Stimulated activated naive CD8-positive, alpha-beta T cell treated with anti-CD3 and anti-CD28 coated beads, Interleukin-15, amount 100 ng/mL, for 72 hours (primary cell): ENCODE results near the gene ARHGAP26.

Experiments used
- ATAC-seq: fragments of 150-1000 bp; cut with Tn5 transposase; 2 replicates; pipeline ENCODE4 v1.10.0; 2021; ENCODE audit warnings: mild to moderate bottlenecking, moderate library complexity
- DNase-seq, 2 donors: peaks; one replicate each; pipeline ENCODE4 v3.0.0; 2021 to 2022
- H3K27ac Mint-ChIP-seq, 2 donors: one replicate each; pipeline ENCODE4 v1.8.0; 2022; ENCODE audit warnings: mild to moderate bottlenecking in 2 of 2, mixed read lengths in 2 of 2, moderate library complexity in 2 of 2
- H3K27me3 Mint-ChIP-seq: one replicate; pipeline ENCODE4 v1.8.0; 2022; ENCODE audit warnings: mixed read lengths
- H3K4me1 Mint-ChIP-seq: one replicate; pipeline ENCODE4 v1.8.0; 2022; ENCODE audit warnings: mild to moderate bottlenecking, mixed read lengths
- H3K4me3 Mint-ChIP-seq, 2 donors: one replicate each; pipeline ENCODE4 v1.8.0; 2022; ENCODE audit warnings: mild to moderate bottlenecking in 2 of 2, mixed read lengths in 2 of 2, moderate library complexity in 1 of 2
- H3K9me3 Mint-ChIP-seq, 2 donors: one replicate each; pipeline ENCODE4 v1.8.0; 2022; ENCODE audit warnings: mixed read lengths in 2 of 2

Gene ARHGAP26, protein sequence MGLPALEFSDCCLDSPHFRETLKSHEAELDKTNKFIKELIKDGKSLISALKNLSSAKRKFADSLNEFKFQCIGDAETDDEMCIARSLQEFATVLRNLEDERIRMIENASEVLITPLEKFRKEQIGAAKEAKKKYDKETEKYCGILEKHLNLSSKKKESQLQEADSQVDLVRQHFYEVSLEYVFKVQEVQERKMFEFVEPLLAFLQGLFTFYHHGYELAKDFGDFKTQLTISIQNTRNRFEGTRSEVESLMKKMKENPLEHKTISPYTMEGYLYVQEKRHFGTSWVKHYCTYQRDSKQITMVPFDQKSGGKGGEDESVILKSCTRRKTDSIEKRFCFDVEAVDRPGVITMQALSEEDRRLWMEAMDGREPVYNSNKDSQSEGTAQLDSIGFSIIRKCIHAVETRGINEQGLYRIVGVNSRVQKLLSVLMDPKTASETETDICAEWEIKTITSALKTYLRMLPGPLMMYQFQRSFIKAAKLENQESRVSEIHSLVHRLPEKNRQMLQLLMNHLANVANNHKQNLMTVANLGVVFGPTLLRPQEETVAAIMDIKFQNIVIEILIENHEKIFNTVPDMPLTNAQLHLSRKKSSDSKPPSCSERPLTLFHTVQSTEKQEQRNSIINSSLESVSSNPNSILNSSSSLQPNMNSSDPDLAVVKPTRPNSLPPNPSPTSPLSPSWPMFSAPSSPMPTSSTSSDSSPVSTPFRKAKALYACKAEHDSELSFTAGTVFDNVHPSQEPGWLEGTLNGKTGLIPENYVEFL

DNA sequence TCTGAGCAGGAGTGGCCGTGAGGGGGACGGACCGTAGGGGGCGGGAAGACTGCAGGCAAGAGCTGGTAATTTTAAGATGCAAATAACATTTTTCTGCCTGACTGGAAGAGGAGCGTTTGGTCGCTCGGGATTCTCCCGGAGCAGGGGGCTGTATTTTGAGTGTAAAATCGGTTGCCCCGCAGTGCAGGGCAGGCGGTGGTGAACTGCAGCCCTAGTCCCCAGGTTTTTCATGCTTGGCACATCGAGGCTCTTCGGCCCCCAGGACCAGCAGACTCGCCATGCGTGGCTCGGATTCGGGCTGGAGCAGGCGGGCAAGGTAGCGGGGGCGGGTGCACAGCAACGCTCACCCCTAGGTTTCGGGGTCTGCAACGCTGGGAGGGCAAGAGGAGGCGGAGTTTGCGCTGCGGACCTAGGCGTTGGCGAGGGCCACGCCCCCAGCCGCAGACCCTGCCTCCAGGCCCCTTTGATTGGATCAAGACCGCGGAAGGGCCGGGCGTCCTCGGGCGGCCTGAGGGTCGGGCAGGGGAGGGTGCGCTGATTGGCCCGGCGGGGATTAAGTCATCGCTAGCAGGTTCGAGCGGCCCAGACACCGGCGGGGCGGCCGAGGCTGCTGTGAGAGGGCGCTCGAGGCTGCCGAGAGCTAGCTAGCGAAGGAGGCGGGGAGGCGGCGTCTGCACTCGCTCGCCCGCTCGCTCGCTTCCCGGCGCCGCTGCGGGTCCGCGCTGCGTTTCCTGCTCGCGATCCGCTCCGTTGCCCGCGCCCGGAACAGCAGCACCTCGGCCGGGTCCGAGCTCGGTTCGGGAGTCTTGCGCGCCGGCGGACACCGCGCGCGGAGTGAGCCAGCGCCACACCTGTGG, at the start of gene ARHGAP26:
Gene ARHGAP26, plus strand, starts transcription at position 585 of the 857 bp plus-strand sequence. CDS start 385 bp downstream, outside the sequence.
- Mint-ChIP-seq H3K27ac (peak within 1 kb of the TSS; percentile 77 to 96), H3K27me3 (no peaks in the 10 kb centered on the region), H3K9me3 (no peaks in the 10 kb centered on the region), H3K4me1 (peaks cover 46% of the 10 kb centered on the region), H3K4me3 (peak within 1 kb of the TSS; percentile 97 to 98)
- DNase-seq (peak; percentile 95), ATAC-seq (peak; percentile 96)

DNA sequence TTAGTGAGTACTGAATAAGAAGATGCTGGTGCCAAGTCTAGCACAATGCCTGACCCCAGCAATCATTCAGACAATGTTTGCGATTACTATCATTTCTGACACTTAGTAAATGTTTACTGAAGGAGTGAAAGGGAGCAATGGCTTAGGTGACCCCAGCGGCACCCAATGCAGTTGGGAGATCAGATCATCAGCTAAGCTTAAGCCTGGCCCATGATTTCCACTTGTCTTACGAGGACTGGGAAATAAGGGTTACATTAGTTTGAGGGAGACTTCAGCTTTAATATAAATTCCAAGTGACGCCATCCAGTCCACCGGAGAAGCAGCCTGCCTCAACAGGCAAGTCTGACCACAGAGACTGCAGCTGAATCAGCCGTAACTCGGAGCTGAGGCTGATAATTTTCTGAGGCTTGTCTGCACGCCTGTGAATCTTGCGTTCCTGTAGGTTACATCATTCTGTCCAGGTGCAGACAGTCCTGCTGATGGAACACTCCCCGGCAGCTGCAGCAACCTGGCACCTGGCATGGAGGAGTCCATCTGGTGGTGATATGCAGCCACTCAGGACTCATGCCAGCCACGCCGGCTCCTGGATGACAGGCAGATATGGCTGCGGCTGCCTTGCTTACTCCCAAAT, 49.4 kb upstream of the ARHGAP26 start:
- Mint-ChIP-seq H3K4me1 (peaks cover 5% of the 10 kb centered on the region), H3K27me3 (peaks cover 17% of the 10 kb centered on the region), H3K4me3 (no peak overlapping the region), H3K27ac (no peak overlapping the region), H3K9me3 (peaks cover 0 to 4% of the 10 kb centered on the region in 2 donors)
- ATAC-seq (no peak), DNase-seq (no peak)

DNA sequence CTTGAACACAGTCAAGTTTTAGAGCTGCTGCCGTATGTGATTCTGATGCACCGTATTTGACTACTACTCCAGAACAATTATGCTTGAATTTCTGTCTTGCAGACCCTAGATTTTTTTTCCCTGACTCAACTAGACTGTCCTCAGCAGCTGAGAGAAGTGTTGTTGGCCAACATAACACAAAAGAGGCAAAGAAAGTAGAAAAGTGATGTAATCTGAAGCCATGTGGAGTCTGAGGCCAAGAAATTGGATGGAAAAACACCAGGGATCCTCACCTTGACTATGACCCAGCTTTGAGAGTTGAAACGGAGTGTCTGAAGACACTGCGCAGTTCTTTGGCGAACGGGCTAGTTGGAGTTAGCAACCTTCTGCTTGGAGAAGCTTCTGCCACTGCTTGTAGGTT, 48.0 kb upstream of the ARHGAP26 start:
- Mint-ChIP-seq H3K4me1 (peaks cover 5% of the 10 kb centered on the region), H3K27me3 (peaks cover 12% of the 10 kb centered on the region), H3K4me3 (no peak overlapping the region), H3K27ac (no peak overlapping the region), H3K9me3 (peaks cover 0 to 4% of the 10 kb centered on the region in 2 donors)
- no peak for DNase-seq
- ATAC-seq = no peak

DNA sequence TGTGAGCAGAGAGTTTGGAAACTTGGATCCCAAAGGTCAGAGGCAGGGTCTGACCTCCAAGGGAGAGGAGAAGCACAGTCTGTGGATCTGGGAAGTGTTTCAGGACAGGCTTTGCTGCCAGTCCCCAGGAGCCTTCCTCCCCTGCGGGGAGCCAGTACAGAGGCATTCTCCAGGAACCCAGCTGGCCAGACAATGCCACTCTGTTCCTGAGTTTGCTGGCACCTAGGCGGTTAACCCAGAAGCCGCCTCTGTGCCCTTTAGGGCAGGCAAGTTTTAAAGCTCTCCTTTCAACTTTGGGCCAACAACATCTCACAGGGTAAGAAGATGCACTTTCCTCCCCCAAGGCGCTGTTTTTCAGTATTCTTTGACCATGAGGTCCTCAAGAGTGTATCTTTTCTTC, 47.3 kb upstream of the ARHGAP26 start:
- Mint-ChIP-seq H3K4me3 (no peak overlapping the region), H3K27me3 (peaks cover 6% of the 10 kb centered on the region), H3K27ac (peak overlapping the region; percentile 39 to 50), H3K4me1 (no peaks in the 10 kb centered on the region), H3K9me3 (peaks cover 0 to 4% of the 10 kb centered on the region in 2 donors)
- ATAC-seq (no peak), DNase-seq (no peak)

DNA sequence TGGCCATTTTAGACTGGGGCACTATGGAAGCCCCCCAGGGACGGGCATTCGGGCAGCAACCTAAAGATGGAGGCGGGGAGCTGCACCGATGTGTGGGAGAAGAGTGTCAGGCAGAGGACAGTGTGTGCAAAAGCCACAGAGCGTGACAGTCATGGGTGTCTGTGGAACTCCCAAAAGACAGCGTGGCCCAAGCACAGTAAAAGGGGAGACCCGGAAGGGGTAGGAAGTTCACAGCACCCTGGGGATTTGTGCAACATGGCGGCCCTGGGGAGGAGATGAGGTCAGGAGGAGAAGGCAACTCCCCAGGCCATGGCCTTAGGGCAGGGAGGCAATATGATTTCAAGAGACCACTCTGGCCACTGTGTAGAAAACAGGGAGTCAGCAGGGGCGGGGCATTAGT, 45.4 kb upstream of the ARHGAP26 start:
- Mint-ChIP-seq H3K9me3 (peaks cover 0 to 4% of the 10 kb centered on the region in 2 donors), H3K4me3 (no peak overlapping the region), H3K27ac (peak overlapping the region; percentile 81 to 86), H3K27me3 (no peaks in the 10 kb centered on the region), H3K4me1 (no peaks in the 10 kb centered on the region)
- DNase-seq (no peak), ATAC-seq (no peak)

DNA sequence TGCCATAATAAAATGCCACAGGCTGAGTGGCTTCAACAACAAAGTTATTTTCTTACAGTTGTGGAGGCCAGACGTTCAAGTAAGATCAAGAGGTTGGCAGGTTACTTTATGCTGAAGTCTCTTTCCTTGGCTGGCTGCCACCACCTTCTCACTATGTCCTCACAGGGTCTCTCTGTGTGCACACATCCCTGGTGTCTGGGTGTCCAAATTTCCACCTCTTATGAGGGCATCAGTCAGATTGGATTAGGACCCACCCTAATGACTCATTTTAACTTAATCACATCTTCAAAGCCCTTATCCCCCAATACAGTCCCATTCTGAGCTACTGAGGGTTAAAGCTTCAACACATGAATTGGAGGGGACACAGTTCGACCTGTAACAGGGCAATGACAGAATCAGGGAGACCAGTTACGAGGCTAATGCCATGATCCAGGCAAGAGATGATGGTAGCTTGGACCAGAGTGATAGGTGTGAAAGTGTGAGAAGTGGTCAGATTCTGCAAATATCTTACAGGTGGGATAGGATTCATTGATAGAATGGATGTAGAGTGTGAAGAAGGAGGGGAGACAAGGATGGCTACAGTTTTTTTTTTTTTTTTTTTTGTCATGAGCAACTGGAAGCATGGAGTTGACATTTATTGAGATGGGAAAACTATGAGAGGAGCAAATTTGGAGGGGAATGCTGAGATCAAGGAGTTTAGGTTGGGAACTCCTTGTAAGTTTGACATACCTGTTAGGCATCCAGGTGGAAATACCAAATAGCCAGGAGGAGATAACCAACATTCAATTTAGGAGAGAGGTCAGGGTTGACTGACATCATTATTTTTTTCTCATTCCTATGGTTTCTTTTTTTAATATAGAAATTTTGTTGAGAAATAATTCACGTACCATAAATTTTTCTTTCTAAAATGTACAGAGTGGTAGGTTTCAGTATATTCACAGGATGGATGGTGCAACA, 44.7 kb upstream of the ARHGAP26 start:
- no peaks in the 10 kb centered on the region for H3K27me3 Mint-ChIP-seq
- DNase-seq = no peak
- peak overlapping the region; percentile 86 to 95 for H3K27ac Mint-ChIP-seq
- no peak overlapping the region for H3K4me3 Mint-ChIP-seq
- no peaks in the 10 kb centered on the region for H3K4me1 Mint-ChIP-seq
- peaks cover 0 to 4% of the 10 kb centered on the region in 2 donors for H3K9me3 Mint-ChIP-seq
- ATAC-seq = no peak

DNA sequence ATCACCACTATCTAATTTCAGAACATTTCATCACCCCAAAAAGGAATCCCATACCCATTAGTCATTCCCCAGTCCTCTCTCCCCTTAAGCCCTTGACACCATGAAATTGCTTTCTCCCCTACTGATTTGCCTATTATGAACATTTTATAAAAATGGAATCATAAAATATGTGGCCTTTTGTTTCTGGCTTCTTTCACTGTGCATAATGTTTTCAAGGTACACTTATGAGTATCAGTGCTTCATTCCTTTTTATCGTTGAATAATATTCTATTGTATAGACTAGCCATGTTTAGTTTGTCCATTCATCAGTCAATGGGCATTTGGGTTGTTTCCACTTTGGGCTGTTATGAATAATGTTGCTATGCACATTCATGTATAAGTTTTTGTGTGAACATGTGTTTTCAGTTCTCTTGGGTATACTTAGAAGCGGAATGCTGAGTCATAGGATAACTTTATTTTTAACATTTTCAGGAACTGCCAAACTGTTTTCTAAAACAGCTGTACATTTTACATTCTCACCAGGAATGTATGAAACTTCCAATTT, 43.9 kb upstream of the ARHGAP26 start:
- Mint-ChIP-seq H3K9me3 (peaks cover 0 to 4% of the 10 kb centered on the region in 2 donors), H3K4me3 (no peak overlapping the region), H3K4me1 (no peaks in the 10 kb centered on the region), H3K27me3 (no peaks in the 10 kb centered on the region), H3K27ac (peak overlapping the region in 1 of 2 donors; percentile 95)
- ATAC-seq (peak; percentile 86), DNase-seq (no peak)

DNA sequence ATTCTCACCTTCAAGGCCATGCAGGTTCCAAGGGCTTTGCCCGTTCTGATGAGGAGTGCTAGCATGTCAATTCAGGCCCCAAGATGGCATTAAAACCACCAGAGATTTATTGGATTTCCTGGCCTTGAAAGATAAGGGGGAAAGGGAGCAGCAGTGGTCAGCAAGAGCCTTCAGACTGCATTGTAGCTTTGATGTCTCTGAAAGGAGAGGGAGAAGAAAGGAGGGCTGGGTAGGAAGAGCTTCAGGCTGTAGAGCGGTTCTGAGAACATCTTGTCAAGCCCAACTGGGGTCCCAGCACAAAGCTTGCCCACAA, 42.5 kb upstream of the ARHGAP26 start:
- Mint-ChIP-seq H3K27ac (no peak overlapping the region), H3K9me3 (peaks cover 0 to 4% of the 10 kb centered on the region in 2 donors), H3K27me3 (no peaks in the 10 kb centered on the region), H3K4me3 (no peak overlapping the region), H3K4me1 (no peaks in the 10 kb centered on the region)
- ATAC-seq (no peak), DNase-seq (no peak)

DNA sequence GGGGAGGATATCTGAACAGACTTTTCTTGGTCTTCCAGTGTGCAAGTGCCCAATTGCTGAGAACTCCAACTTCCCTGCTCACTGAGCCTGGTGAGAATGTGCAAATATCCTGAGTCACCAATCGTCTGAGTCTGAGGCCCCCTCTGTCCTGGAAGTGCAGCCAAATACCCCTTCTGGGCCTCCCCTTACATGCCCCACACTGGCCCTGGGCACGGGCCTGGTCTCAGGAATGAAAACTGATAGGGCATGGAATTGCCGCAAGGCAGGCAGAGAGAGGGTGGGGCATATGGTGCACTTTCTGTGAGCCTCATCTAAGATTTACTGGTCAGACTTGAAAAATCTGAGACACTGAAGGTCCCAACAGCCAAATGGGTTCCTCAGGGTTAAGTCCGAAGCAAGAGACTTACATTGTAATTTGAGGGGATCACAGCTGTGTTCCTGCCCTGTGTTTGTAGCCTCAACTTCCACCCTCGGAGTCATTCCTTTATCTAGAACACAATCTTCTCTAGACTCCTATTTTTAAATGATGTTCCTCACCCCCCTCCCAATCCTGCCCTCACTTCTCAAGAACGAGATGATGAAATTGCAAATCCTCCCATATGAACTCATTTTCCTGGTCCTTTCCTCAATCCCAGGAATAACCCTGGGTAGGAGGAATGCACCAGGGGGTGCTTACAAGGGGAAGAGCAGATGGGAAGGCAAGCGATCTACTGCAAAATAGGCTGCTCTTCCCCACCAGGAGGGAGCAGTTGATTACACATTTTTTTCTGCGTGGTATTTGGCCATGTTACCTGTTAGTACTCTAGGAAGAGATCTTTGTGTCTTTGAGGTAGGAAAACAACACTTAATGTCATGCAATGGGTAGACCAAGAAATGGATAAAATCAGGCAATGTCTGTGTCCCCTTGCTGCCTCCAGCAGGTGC, 34.6 kb upstream of the ARHGAP26 start:
- H3K4me3 Mint-ChIP-seq = no peak overlapping the region
- H3K27ac Mint-ChIP-seq = no peak overlapping the region
- peaks cover 16% of the 10 kb centered on the region for H3K4me1 Mint-ChIP-seq
- ATAC-seq (no peak), DNase-seq (no peak)
- no peaks in the 10 kb centered on the region for H3K9me3 Mint-ChIP-seq
- peaks cover 8% of the 10 kb centered on the region for H3K27me3 Mint-ChIP-seq

DNA sequence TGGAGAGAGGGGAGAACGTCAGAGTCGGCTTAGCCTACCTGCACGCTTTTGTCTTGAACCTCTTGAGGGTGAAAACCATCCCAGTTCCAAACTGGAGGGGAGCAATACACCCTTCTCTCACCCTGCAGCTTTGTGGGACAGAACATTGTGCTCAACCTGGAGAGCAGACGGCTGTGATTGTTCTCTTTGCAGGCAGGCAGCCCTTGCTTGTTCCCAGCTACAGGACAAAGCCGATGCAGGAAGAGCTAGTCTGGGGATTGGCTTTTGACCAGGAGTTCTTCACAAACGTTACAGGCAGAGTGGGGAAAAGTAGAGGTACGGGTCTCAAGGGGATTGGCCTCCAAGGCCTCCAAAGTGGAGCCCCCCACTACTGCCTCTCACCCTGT, 33.9 kb upstream of the ARHGAP26 start:
- H3K27ac Mint-ChIP-seq = no peak overlapping the region
- DNase-seq (no peak), ATAC-seq (no peak)
- peaks cover 16% of the 10 kb centered on the region for H3K4me1 Mint-ChIP-seq
- H3K27me3 Mint-ChIP-seq = peaks cover 8% of the 10 kb centered on the region
- H3K4me3 Mint-ChIP-seq = no peak overlapping the region
- no peaks in the 10 kb centered on the region for H3K9me3 Mint-ChIP-seq

DNA sequence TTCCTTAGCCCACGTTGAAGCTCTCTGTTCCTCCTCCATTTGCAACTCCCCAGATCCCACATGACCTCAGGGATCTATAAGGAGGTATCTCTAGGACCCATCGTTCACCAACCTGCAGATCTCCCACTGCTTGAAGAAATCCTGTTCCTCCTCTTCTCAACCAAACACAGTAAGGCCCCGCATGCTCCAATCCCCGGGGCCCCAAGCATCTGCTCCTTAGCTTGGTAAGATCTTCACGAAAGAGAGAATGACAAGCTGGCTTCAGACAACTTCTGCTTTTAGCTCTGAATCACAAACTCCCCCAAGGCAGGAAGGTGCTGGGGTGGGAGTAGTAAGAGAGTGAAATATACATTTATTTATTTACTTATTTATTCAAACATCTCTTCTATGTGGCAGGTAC, 33.0 kb upstream of the ARHGAP26 start:
- Mint-ChIP-seq H3K4me3 (no peak overlapping the region), H3K27me3 (peaks cover 8% of the 10 kb centered on the region), H3K4me1 (peaks cover 16% of the 10 kb centered on the region), H3K27ac (no peak overlapping the region), H3K9me3 (no peaks in the 10 kb centered on the region)
- DNase-seq (no peak), ATAC-seq (no peak)

DNA sequence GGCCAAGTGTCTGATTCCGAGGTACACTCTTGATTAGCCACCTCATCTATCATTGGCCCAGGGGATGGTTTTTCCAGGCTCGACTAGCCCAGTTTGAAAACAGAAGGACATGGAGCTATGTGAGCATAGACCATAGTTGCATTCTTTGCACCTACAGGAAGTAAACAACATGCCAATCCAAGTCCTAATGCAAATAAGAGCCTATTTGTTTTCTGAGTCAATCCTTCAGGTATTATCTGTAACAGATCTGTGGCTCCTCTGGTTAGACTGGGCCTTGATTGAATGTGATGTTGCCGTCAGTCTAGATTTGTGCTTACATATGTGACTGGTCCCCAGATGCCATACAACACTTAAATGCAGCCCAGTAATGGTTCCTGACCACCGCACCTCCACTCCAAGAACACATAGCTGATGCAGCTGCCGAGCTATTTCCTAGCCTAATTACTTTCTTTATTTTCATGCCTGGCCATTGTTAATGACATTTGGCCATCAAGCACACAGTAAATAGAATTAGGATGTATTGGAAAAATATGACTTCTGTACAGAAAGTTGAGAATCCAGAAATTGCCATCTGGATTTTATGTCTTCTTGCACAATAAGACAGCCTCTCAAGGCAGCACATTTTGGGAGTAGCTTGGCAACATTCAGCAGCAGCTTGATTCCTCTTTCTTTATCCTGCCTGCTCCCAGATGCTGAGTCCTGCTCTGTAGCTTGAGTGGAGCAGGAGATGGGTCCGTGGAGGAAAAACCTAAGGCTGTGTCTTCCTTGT, 29.5 kb upstream of the ARHGAP26 start:
- ATAC-seq (no peak), DNase-seq (no peak)
- Mint-ChIP-seq H3K9me3 (no peaks in the 10 kb centered on the region), H3K4me3 (no peak overlapping the region), H3K27me3 (peaks cover 8% of the 10 kb centered on the region), H3K27ac (no peak overlapping the region), H3K4me1 (no peaks in the 10 kb centered on the region)
